PFSK-1 (cell line): ENCODE results near the gene TNRC6A.

Source experiments
- TAF1 ChIP-seq: IDR thresholded peaks from 2 replicates; pipeline ENCODE4 v1.6.1; 2012; ENCODE audit warnings: low read length, control low read depth, borderline replicate concordance; ENCODE audit not compliant: insufficient read depth
- TF ChIP-seq, protein P1 (sequence below), 2 experiments: IDR thresholded peaks; 2 replicates each; pipeline versions ENCODE4 v1.6.1 to v1.8.0; 2011 to 2012; ENCODE audit warnings: low read depth in 2 of 2, low read length in 2 of 2, control low read depth in 1 of 2, inconsistent platforms in 1 of 2, mild to moderate bottlenecking in 1 of 2, moderate library complexity in 1 of 2; ENCODE audit not compliant: insufficient read depth in 1 of 2

DNA sequence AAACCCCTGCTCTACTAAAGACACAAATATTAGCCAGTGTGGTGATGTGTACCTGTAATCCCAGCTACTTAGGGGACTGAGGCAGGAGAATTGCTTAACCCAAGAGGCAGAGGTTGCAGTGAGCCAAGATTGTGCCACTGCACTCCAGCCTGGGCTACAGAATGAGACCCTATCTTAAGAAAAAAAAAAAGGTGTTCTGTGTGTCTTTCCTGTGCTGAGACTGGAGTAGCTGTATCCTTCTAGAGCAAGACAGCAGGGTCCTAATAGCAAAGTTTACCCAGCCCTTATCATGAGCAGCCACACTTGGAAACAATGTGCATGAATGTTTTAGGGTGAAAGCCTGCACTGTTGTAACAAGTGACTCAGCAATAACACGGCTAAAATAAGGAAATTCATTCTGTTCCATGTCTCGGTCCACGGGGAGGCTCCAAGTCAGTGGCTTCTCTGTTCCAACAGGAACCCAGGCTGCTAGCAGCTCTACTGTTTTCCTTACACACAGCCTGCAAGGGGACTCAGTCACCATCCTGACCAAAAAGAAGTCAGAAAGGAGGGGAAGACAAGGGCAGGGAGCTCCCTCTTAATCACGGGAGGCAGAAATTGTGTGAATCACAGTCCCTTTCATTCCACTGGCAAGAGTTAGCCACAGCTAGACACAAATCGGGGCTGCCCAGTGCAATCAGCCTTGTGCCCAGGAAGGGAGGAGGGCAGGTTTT is 109.3 kb downstream of the TNRC6A start:
- TF ChIP-seq TAF1: no peak
- TF ChIP-seq, protein P1, sequence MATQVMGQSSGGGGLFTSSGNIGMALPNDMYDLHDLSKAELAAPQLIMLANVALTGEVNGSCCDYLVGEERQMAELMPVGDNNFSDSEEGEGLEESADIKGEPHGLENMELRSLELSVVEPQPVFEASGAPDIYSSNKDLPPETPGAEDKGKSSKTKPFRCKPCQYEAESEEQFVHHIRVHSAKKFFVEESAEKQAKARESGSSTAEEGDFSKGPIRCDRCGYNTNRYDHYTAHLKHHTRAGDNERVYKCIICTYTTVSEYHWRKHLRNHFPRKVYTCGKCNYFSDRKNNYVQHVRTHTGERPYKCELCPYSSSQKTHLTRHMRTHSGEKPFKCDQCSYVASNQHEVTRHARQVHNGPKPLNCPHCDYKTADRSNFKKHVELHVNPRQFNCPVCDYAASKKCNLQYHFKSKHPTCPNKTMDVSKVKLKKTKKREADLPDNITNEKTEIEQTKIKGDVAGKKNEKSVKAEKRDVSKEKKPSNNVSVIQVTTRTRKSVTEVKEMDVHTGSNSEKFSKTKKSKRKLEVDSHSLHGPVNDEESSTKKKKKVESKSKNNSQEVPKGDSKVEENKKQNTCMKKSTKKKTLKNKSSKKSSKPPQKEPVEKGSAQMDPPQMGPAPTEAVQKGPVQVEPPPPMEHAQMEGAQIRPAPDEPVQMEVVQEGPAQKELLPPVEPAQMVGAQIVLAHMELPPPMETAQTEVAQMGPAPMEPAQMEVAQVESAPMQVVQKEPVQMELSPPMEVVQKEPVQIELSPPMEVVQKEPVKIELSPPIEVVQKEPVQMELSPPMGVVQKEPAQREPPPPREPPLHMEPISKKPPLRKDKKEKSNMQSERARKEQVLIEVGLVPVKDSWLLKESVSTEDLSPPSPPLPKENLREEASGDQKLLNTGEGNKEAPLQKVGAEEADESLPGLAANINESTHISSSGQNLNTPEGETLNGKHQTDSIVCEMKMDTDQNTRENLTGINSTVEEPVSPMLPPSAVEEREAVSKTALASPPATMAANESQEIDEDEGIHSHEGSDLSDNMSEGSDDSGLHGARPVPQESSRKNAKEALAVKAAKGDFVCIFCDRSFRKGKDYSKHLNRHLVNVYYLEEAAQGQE (IDR thresholded peaks at IDR 0.05; ENCODE audit: insufficient read depth in 1 of 2, low read depth in 2 of 2, low read length in 2 of 2): no peak
